Measurements from ENCODE around the gene PLCH1.

DNA sequence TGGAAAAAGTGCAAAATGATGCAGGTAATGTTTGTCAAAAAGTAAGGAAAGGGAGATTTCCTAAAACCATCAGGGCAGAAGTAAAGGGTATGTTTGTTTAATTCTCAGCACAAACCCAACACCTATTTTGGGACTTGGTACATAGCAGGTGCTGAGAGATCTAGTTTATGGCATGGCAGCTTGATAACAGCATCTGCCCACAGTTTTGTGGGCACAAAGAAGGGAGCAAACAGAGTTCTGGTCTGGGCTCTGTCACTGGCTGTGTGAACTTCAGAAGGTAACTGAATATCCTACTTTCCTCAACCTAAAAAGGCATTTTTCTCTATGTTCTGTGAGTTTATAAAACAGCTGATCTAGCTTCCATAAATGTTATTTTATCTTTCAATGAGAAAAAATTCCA is 141.6 kb downstream of the PLCH1 start:
- TF ChIP-seq, protein P1, sequence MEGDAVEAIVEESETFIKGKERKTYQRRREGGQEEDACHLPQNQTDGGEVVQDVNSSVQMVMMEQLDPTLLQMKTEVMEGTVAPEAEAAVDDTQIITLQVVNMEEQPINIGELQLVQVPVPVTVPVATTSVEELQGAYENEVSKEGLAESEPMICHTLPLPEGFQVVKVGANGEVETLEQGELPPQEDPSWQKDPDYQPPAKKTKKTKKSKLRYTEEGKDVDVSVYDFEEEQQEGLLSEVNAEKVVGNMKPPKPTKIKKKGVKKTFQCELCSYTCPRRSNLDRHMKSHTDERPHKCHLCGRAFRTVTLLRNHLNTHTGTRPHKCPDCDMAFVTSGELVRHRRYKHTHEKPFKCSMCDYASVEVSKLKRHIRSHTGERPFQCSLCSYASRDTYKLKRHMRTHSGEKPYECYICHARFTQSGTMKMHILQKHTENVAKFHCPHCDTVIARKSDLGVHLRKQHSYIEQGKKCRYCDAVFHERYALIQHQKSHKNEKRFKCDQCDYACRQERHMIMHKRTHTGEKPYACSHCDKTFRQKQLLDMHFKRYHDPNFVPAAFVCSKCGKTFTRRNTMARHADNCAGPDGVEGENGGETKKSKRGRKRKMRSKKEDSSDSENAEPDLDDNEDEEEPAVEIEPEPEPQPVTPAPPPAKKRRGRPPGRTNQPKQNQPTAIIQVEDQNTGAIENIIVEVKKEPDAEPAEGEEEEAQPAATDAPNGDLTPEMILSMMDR (IDR thresholded peaks at IDR 0.05): no peak
- TF ChIP-seq GABPB1 (CRISPR knock-in tag; IDR thresholded peaks at IDR 0.05): no peak
- TF ChIP-seq, protein P2, sequence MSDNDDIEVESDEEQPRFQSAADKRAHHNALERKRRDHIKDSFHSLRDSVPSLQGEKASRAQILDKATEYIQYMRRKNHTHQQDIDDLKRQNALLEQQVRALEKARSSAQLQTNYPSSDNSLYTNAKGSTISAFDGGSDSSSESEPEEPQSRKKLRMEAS (CRISPR knock-in tag; IDR thresholded peaks at IDR 0.05): no peak
- TF ChIP-seq, protein P3, sequence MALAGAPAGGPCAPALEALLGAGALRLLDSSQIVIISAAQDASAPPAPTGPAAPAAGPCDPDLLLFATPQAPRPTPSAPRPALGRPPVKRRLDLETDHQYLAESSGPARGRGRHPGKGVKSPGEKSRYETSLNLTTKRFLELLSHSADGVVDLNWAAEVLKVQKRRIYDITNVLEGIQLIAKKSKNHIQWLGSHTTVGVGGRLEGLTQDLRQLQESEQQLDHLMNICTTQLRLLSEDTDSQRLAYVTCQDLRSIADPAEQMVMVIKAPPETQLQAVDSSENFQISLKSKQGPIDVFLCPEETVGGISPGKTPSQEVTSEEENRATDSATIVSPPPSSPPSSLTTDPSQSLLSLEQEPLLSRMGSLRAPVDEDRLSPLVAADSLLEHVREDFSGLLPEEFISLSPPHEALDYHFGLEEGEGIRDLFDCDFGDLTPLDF (CRISPR knock-in tag; IDR thresholded peaks at IDR 0.05): no peak
- TF ChIP-seq, protein P4, sequence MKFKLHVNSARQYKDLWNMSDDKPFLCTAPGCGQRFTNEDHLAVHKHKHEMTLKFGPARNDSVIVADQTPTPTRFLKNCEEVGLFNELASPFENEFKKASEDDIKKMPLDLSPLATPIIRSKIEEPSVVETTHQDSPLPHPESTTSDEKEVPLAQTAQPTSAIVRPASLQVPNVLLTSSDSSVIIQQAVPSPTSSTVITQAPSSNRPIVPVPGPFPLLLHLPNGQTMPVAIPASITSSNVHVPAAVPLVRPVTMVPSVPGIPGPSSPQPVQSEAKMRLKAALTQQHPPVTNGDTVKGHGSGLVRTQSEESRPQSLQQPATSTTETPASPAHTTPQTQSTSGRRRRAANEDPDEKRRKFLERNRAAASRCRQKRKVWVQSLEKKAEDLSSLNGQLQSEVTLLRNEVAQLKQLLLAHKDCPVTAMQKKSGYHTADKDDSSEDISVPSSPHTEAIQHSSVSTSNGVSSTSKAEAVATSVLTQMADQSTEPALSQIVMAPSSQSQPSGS (CRISPR knock-in tag; IDR thresholded peaks at IDR 0.05; ENCODE audit: borderline replicate concordance, low read depth): no peak
- TF ChIP-seq KAT7 (CRISPR knock-in tag; IDR thresholded peaks at IDR 0.05; ENCODE audit: borderline replicate concordance): no peak
- TF ChIP-seq, protein P5, sequence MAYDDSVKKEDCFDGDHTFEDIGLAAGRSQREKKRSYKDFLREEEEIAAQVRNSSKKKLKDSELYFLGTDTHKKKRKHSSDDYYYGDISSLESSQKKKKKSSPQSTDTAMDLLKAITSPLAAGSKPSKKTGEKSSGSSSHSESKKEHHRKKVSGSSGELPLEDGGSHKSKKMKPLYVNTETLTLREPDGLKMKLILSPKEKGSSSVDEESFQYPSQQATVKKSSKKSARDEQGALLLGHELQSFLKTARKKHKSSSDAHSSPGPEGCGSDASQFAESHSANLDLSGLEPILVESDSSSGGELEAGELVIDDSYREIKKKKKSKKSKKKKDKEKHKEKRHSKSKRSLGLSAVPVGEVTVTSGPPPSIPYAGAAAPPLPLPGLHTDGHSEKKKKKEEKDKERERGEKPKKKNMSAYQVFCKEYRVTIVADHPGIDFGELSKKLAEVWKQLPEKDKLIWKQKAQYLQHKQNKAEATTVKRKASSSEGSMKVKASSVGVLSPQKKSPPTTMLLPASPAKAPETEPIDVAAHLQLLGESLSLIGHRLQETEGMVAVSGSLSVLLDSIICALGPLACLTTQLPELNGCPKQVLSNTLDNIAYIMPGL (CRISPR knock-in tag; IDR thresholded peaks at IDR 0.05): no peak
- TF ChIP-seq JAZF1 (CRISPR knock-in tag; IDR thresholded peaks at IDR 0.05): no peak
- no peak for TF ChIP-seq JUN (CRISPR knock-in tag; IDR thresholded peaks at IDR 0.05)
- no peak for TF ChIP-seq CREM (CRISPR knock-in tag; IDR thresholded peaks at IDR 0.05)
